CD8-positive, alpha-beta memory T cell (primary cell): ENCODE results near the gene S100A6. TPM values are rescaled to one million over a fixed set of nuclear protein-coding genes. Genes with fewer than 3 reads are reported as not detected.

Source experiments
- CTCF ChIA-PET: fragments of 350-600 bp; sonication (Branson Sonifier 250); formaldehyde crosslinking; loops from one replicate; lab custom pipeline; 2021; ENCODE audit warnings: antibody characterized with exemption; lab: Charles Lee
- POLR2A ChIA-PET: fragments of 350-600 bp; sonication (Branson Sonifier 250); formaldehyde crosslinking; loops from one replicate; lab custom pipeline; 2021; ENCODE audit warnings: antibody characterized with exemption; lab: Charles Lee
- DNase-seq, 5 donors: peaks; one replicate each; pipeline versions ENCODE4 v3.0.0 to v3.0.0-alpha.2; 2020 to 2022; ENCODE audit warnings: mixed read lengths in 1 of 5
- H3K27ac ChIP-seq: one replicate; pipeline ENCODE4 v1.7.0; 2013; ENCODE audit warnings: low read depth, mild to moderate bottlenecking, low read length, moderate library complexity
- H3K27me3 ChIP-seq: 2 replicates; pipeline ENCODE4 v1.7.0; 2013; ENCODE audit warnings: low read length, mild to moderate bottlenecking; ENCODE audit not compliant: insufficient read depth, poor library complexity, severe bottlenecking
- H3K36me3 ChIP-seq: 2 replicates; pipeline ENCODE4 v1.7.0; 2013; ENCODE audit warnings: mild to moderate bottlenecking, low read length, moderate library complexity; ENCODE audit not compliant: insufficient read depth
- H3K4me1 ChIP-seq: 2 replicates; pipeline ENCODE4 v1.7.0; 2013; ENCODE audit warnings: mild to moderate bottlenecking, low read length, moderate library complexity; ENCODE audit not compliant: insufficient read depth
- H3K4me3 ChIP-seq: 2 replicates; pipeline ENCODE4 v1.7.0; 2013; ENCODE audit warnings: mild to moderate bottlenecking, low read length
- H3K9me3 ChIP-seq: 2 replicates; pipeline ENCODE4 v1.7.0; 2013; ENCODE audit warnings: mild to moderate bottlenecking, low read length
- H3K27ac Mint-ChIP-seq, 8 donors: one replicate each; pipeline ENCODE4 v1.8.0; 2020 to 2021; ENCODE audit warnings: mixed read lengths in 8 of 8, mild to moderate bottlenecking in 6 of 8, inconsistent platforms in 3 of 8, moderate library complexity in 3 of 8
- H3K27me3 Mint-ChIP-seq, 2 donors: one replicate each; pipeline ENCODE4 v1.8.0; 2020 to 2021; ENCODE audit warnings: mixed read lengths in 2 of 2, mild to moderate bottlenecking in 1 of 2, moderate library complexity in 1 of 2
- H3K36me3 Mint-ChIP-seq, 3 donors: one replicate each; pipeline ENCODE4 v1.8.0; 2020 to 2021; ENCODE audit warnings: mixed read lengths in 3 of 3, inconsistent platforms in 1 of 3, mild to moderate bottlenecking in 1 of 3
- H3K4me1 Mint-ChIP-seq, 3 donors: one replicate each; pipeline ENCODE4 v1.8.0; 2020 to 2021; ENCODE audit warnings: mixed read lengths in 3 of 3, inconsistent platforms in 1 of 3, mild to moderate bottlenecking in 1 of 3
- H3K4me3 Mint-ChIP-seq, 7 donors: one replicate each; pipeline ENCODE4 v1.8.0; 2020 to 2021; ENCODE audit warnings: mixed read lengths in 7 of 7, mild to moderate bottlenecking in 6 of 7, moderate library complexity in 4 of 7, inconsistent platforms in 2 of 7
- H3K9me3 Mint-ChIP-seq, 5 donors: one replicate each; pipeline ENCODE4 v1.8.0; 2020 to 2022; ENCODE audit warnings: mixed read lengths in 5 of 5, mild to moderate bottlenecking in 3 of 5, moderate library complexity in 2 of 5, inconsistent platforms in 1 of 5
- polyA plus RNA-seq: library from polyadenylated mRNA; unstranded; fragments of 300-500 nt; fragmentation: Illumina TruSeq; gene quantifications from one replicate; pipeline ENCODE4 v1.2.3, GENCODE V29; 2021
- total RNA-seq, 2 experiments: library from RNA; stranded (reverse); gene quantifications; one replicate each; pipeline ENCODE4 v1.2.3, GENCODE V29; 2021

Gene S100A6
- total and polyA plus RNA-seq, 3 experiments from 2014 or later = 244 to 892 (median 254) TPM

GRCh38 chr1:153547560-153548551 is 12.1 kb upstream of the S100A6 start:
- Mint-ChIP-seq H3K4me1 (peaks cover 36 to 45% (median 39%) of the 10 kb centered on the region in 3 donors), H3K4me3 (peak overlapping the region in 2 of 7 donors; percentile 45 to 79), H3K27me3 (peaks cover 0 to 3% of the 10 kb centered on the region in 2 donors), H3K9me3 (no peaks in the 10 kb centered on the region), H3K27ac (peak overlapping the region in 5 of 8 donors; percentile 33 to 86 (median 57)), H3K36me3 (peaks cover 9 to 27% (median 13%) of the 10 kb centered on the region in 3 donors)
- Histone ChIP-seq H3K27me3 (no peaks in the 10 kb centered on the region), H3K36me3 (peaks cover 11% of the 10 kb centered on the region), H3K27ac (no peak overlapping the region), H3K4me3 (no peak overlapping the region), H3K4me1 (peaks cover 48% of the 10 kb centered on the region), H3K9me3 (no peaks in the 10 kb centered on the region)
- POLR2A ChIA-PET = interaction anchor here (5.4 kb wide), 1 partner anchor 13 kb away, joined by 121 read pairs; the partner anchor contains the start of gene S100A6
- CTCF ChIA-PET = interaction anchor here (1.6 to 5.4 kb wide), 2 partner anchors 15 kb away, joined by 5 to 68 read pairs; no protein-coding TSS in a partner anchor
- DNase-seq = no peak

DNA sequence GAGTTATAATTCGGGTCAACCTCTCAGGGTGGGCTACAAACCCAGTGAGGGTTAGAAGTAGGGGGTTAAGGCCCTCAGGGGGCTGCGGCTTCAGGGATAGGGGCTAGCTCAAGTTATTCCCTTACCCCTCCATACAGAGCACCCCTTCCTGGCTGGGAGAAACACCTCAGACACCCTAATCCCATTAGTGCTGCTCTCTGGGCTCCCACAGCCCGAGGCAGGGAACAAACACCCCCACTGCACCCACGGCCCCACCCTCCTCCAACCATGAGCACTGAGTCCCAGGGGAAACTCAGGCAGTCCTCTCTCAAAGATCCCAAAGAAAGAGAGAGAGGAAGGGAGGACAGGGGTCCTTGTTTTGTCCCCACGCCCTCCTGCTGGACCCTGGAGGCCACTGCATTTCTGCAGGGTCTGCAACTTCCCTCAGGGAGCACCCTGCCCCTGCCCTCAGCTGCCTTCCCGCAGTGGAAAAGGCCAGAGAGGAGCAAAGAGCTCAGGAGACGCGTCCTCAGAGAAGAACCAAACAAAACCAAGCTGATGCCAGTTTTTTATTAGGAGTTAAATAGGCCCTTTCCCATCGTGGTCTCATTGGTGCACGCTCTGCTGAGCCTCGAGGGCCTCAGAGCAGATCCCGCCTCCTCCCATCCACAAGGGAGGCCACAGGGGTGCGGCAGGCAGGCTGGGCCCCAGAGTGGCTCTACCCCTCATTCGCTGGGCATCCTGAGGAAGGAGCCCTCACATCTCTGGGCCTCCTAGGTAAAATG is 11.2 kb upstream of the S100A6 start:
- ChIA-PET POLR2A (interaction anchor here (1.1 to 5.4 kb wide), 2 partner anchors 13 to 14 kb away, joined by 3 to 121 read pairs; partner anchors contain the start of gene S100A6), CTCF (interaction anchor here (2.2 to 5.4 kb wide), 3 partner anchors 11 to 19 kb away, joined by 10 to 68 read pairs (median 34); partner anchors contain the start of genes S100A2 and S100A6)
- Histone ChIP-seq H3K27me3 (no peaks in the 10 kb centered on the region), H3K9me3 (no peaks in the 10 kb centered on the region), H3K36me3 (peaks cover 11% of the 10 kb centered on the region), H3K27ac (no peak overlapping the region), H3K4me1 (peaks cover 57% of the 10 kb centered on the region), H3K4me3 (no peak overlapping the region)
- H3K4me3 Mint-ChIP-seq = peak overlapping the region in 6 of 7 donors; percentile 8 to 100 (median 47)
- peaks cover 13 to 34% (median 16%) of the 10 kb centered on the region in 3 donors for H3K36me3 Mint-ChIP-seq
- peak overlapping the region in 7 of 8 donors; percentile 9 to 99 (median 97) for H3K27ac Mint-ChIP-seq
- no peaks in the 10 kb centered on the region for H3K9me3 Mint-ChIP-seq
- no peak for DNase-seq
- peaks cover 43 to 54% (median 48%) of the 10 kb centered on the region in 3 donors for H3K4me1 Mint-ChIP-seq
- peaks cover 0 to 3% of the 10 kb centered on the region in 2 donors for H3K27me3 Mint-ChIP-seq

GRCh38 chr1:153546371-153546770 is 10.6 kb upstream of the S100A6 start:
- Mint-ChIP-seq H3K27me3 (peaks cover 0 to 3% of the 10 kb centered on the region in 2 donors), H3K9me3 (no peaks in the 10 kb centered on the region), H3K4me1 (peaks cover 49 to 60% (median 54%) of the 10 kb centered on the region in 3 donors), H3K4me3 (peak overlapping the region in 6 of 7 donors; percentile 8 to 100 (median 97)), H3K27ac (peak overlapping the region; percentile 78 to 99 (median 97)), H3K36me3 (peaks cover 13 to 37% (median 16%) of the 10 kb centered on the region in 3 donors)
- no peaks in the 10 kb centered on the region for H3K27me3 ChIP-seq
- POLR2A ChIA-PET = interaction anchor here (1.1 to 5.4 kb wide), 3 partner anchors 12 to 229 kb away, joined by 3 to 121 read pairs (median 4); partner anchors contain the start of genes S100A6 and SLC27A3
- H3K4me1 ChIP-seq = peaks cover 63% of the 10 kb centered on the region
- CTCF ChIA-PET = interaction anchor here (1.2 to 5.4 kb wide), 5 partner anchors 11 to 25 kb away, joined by 3 to 68 read pairs (median 18); partner anchors contain the start of genes S100A2 and S100A6
- H3K4me3 ChIP-seq = no peak overlapping the region
- DNase-seq = no peak
- H3K36me3 ChIP-seq = peaks cover 11% of the 10 kb centered on the region
- peak overlapping the region; percentile 79 for H3K27ac ChIP-seq
- no peaks in the 10 kb centered on the region for H3K9me3 ChIP-seq

DNA sequence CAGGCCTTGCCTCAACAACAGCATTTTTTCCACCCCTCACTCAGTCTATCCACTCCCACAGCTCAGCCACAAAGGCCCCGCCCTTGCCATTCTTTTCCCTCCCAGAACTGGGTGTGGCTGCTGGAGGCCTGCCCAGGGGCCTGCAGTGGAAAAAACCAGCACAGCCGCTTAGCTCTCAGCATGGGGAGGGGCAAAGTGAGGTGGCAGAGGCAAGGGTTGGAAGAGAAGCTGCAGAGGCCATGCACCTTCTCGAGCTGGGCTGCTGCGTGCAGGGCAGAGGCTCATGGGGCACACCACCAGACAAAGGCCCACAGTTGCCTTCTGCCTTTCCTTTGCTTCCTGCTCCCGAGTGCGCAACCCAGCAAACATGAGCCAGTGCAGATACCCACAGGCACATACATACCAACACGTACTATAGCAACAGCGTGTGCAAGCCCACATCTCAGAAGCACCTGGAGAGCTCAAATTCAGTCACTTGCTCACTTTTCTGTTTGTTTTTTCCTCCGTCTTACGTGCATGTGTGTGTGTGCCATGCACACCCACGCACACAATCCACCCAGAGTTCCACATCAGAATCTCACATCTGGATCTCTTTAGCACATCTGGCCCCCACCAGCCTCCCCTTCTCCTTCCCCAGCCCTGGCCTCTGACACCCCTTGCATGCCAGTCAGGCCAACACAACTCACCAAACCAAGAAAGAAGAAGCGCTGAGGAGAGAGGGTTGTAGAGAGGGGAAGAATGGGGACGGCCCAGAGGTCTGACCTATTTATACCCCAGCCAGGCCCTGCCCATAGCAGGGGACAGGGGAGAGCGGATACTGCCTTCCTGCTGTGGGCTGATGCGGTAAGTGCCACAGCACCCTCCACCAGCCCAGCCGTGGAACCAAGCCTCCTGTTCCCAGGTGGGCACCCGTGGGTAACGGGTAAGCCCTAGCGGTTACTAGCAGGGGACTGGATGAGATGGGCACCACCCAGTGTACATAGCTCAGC is 9.6 kb upstream of the S100A6 start, which contains the start of gene S100A4:
TSS of gene S100A4 (minus strand) at position 740 of the 989 bp plus-strand sequence. CDS start 1,012 bp downstream, outside the sequence.
- H3K4me1 Mint-ChIP-seq = peaks cover 59 to 70% (median 64%) of the 10 kb centered on the region in 3 donors
- ChIA-PET CTCF (interaction anchor here (0.9 to 5.4 kb wide), 7 partner anchors 10 to 35 kb away, joined by 3 to 68 read pairs (median 10); partner anchors contain the start of genes S100A2 and S100A6), POLR2A (interaction anchor here (1.0 to 5.4 kb wide), 6 partner anchors 11 to 230 kb away, joined by 3 to 121 read pairs (median 4); partner anchors contain the start of genes CHTOP, S100A6 and SLC27A3)
- H3K36me3 Mint-ChIP-seq = peaks cover 13 to 37% (median 16%) of the 10 kb centered on the region in 3 donors
- peaks cover 73% of the 10 kb centered on the region for H3K4me1 ChIP-seq
- peak within 1 kb of the TSS; percentile 79 for H3K27ac ChIP-seq
- peak within 1 kb of the TSS; percentile 91 to 99 (median 97) for H3K27ac Mint-ChIP-seq
- peak within 1 kb of the TSS; percentile 88 for H3K4me3 ChIP-seq
- peak; percentile 56 to 90 (median 78) for DNase-seq
- peaks cover 11% of the 10 kb centered on the region for H3K36me3 ChIP-seq
- no peaks in the 10 kb centered on the region for H3K9me3 Mint-ChIP-seq
- no peaks in the 10 kb centered on the region for H3K27me3 ChIP-seq
- no peaks in the 10 kb centered on the region for H3K9me3 ChIP-seq
- peak within 1 kb of the TSS; percentile 93 to 100 (median 98) for H3K4me3 Mint-ChIP-seq
- H3K27me3 Mint-ChIP-seq = peaks cover 0 to 3% of the 10 kb centered on the region in 2 donors

GRCh38 chr1:153544453-153545066 is 8.8 kb upstream of the S100A6 start:
- H3K27me3 Mint-ChIP-seq = peaks cover 0 to 3% of the 10 kb centered on the region in 2 donors

GRCh38 chr1:153543736-153544135 is 7.9 kb upstream of the S100A6 start:
- no peak for DNase-seq
- H3K9me3 Mint-ChIP-seq = no peaks in the 10 kb centered on the region
- peaks cover 11% of the 10 kb centered on the region for H3K36me3 ChIP-seq
- peaks cover 70 to 81% (median 75%) of the 10 kb centered on the region in 3 donors for H3K4me1 Mint-ChIP-seq
- CTCF ChIA-PET = interaction anchor here (2.8 to 5.4 kb wide), 2 partner anchors 11 to 24 kb away, joined by 18 to 68 read pairs; no protein-coding TSS in a partner anchor
- H3K27ac Mint-ChIP-seq = peak overlapping the region; percentile 77 to 99 (median 97)
- H3K4me3 Mint-ChIP-seq = peak overlapping the region; percentile 93 to 100 (median 98)
- H3K4me1 ChIP-seq = peaks cover 82% of the 10 kb centered on the region
- POLR2A ChIA-PET = interaction anchor here (5.4 kb wide), 1 partner anchor 9 kb away, joined by 121 read pairs; the partner anchor contains the start of gene S100A6
- peak overlapping the region; percentile 88 for H3K4me3 ChIP-seq
- H3K27me3 Mint-ChIP-seq = peaks cover 0 to 3% of the 10 kb centered on the region in 2 donors
- H3K27ac ChIP-seq = peak overlapping the region; percentile 79
- peaks cover 13 to 37% (median 16%) of the 10 kb centered on the region in 3 donors for H3K36me3 Mint-ChIP-seq
- no peaks in the 10 kb centered on the region for H3K9me3 ChIP-seq
- H3K27me3 ChIP-seq = no peaks in the 10 kb centered on the region

More at GRCh38 chr1:153544453-153545066, 8.8 kb upstream of the S100A6 start:
- H3K4me1 ChIP-seq = peaks cover 81% of the 10 kb centered on the region
- no peaks in the 10 kb centered on the region for H3K27me3 ChIP-seq
- H3K9me3 ChIP-seq = no peaks in the 10 kb centered on the region
- H3K4me3 ChIP-seq = peak overlapping the region; percentile 88
- Mint-ChIP-seq H3K9me3 (no peaks in the 10 kb centered on the region), H3K27ac (peak overlapping the region; percentile 91 to 99 (median 97)), H3K4me3 (peak overlapping the region; percentile 93 to 100 (median 98)), H3K4me1 (peaks cover 67 to 78% (median 72%) of the 10 kb centered on the region in 3 donors), H3K36me3 (peaks cover 13 to 37% (median 16%) of the 10 kb centered on the region in 3 donors)
- H3K27ac ChIP-seq = peak overlapping the region; percentile 79
- ChIA-PET POLR2A (interaction anchor here (1.0 to 5.4 kb wide), 5 partner anchors 10 to 231 kb away, joined by 3 to 121 read pairs (median 5); partner anchors contain the start of genes CHTOP, S100A6 and SLC27A3), CTCF (interaction anchor here (0.9 to 5.4 kb wide), 6 partner anchors 9 to 34 kb away, joined by 4 to 68 read pairs (median 14); partner anchors contain the start of genes S100A2 and S100A6)
- H3K36me3 ChIP-seq = peaks cover 11% of the 10 kb centered on the region
- DNase-seq = no peak
